PFSK-1 (cell line): ENCODE data around the gene SLC8B1.

Experiments used
- FOXP2 ChIP-seq: optimal IDR thresholded peaks from 2 replicates; pipeline ENCODE3; 2011; ENCODE audit warnings: borderline replicate concordance, control low read depth, inconsistent platforms; ENCODE audit not compliant: insufficient read depth; ENCODE audit errors: extremely low read length, extremely low read depth
- POLR2AphosphoS5 ChIP-seq: IDR thresholded peaks from 2 replicates; pipeline ENCODE4 v1.6.1; 2012; ENCODE audit warnings: low read depth, mild to moderate bottlenecking, control low read depth, low read length, moderate library complexity
- SIN3A ChIP-seq: IDR thresholded peaks from 2 replicates; pipeline ENCODE4 v1.6.1; 2012; ENCODE audit warnings: mild to moderate bottlenecking, low read length, moderate library complexity, borderline replicate concordance; ENCODE audit not compliant: insufficient read depth
- TAF1 ChIP-seq: IDR thresholded peaks from 2 replicates; pipeline ENCODE4 v1.6.1; 2012; ENCODE audit warnings: low read length, control low read depth, borderline replicate concordance; ENCODE audit not compliant: insufficient read depth
- TF ChIP-seq, protein P1 (sequence below), 2 experiments: IDR thresholded peaks; 2 replicates each; pipeline versions ENCODE4 v1.6.1 to v1.8.0; 2011 to 2012; ENCODE audit warnings: low read depth in 2 of 2, low read length in 2 of 2, control low read depth in 1 of 2, inconsistent platforms in 1 of 2, mild to moderate bottlenecking in 1 of 2, moderate library complexity in 1 of 2; ENCODE audit not compliant: insufficient read depth in 1 of 2

SLC8B1 gene

DNA sequence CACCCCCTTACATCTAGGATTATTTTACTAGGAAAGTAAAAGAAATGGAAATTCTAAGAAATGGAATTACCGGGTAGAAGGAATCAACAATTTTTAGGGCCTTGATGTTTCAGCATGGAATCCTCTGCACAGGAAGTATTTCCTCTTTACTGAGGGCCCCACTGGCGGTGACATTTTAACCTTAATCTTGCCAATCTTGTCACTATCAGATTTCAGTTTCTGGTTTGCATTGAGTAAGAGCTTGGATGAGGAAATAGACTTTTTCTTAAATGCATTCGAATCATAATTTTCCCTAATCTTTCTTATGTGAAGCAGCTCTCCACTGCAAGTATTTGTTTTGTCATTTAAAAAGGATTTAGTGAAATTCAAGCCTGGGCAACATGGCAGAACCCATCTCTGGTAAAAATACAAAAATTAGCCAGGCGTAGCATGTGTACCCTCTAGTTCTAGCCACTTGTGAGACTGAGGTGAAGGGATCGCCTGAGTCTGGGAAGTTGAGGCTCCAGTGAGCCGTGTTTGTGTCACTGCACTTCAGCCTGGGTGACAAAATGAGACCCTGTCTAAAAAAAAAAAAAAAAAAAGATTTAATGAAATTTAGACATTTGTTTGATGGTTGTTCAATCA, 73.0 kb downstream of the SLC8B1 start:
- TF ChIP-seq FOXP2 = no peak
- TF ChIP-seq POLR2AphosphoS5 = no peak
- no peak for TF ChIP-seq TAF1

DNA sequence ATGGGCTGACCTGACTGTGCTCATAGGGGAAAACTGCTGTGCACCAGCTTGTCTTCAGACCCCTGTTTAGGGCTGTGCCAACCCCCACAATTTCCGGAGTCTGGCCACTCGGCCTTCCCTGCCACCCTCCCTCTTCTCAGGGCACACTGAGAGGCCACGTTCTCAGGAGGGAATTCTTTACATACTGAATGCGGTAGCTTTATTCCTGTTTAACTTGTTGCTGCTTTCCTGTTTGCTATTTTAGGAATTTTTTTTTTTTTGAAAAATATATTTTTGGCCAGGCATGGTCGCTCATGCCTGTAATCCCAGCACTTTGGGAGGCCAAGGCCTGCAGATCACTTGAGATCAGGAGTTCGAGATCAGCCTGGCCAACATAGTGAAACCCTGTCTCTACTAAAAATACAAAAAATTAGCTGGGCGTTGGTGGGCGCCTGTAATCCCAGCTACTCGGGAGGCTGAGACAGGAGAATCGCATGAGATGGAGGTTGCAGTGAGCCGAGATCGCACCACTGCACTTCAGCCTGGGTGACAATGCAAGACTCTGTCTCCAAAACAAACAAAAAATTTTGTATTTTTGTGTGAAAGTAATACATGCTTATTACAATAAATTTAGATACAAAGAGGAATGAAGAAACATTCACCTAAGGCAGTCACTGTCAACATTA, 74.1 kb downstream of the SLC8B1 start:
- TF ChIP-seq FOXP2 (no peak), SIN3A (no peak), POLR2AphosphoS5 (no peak), TAF1 (no peak)
- TF ChIP-seq, protein P1, sequence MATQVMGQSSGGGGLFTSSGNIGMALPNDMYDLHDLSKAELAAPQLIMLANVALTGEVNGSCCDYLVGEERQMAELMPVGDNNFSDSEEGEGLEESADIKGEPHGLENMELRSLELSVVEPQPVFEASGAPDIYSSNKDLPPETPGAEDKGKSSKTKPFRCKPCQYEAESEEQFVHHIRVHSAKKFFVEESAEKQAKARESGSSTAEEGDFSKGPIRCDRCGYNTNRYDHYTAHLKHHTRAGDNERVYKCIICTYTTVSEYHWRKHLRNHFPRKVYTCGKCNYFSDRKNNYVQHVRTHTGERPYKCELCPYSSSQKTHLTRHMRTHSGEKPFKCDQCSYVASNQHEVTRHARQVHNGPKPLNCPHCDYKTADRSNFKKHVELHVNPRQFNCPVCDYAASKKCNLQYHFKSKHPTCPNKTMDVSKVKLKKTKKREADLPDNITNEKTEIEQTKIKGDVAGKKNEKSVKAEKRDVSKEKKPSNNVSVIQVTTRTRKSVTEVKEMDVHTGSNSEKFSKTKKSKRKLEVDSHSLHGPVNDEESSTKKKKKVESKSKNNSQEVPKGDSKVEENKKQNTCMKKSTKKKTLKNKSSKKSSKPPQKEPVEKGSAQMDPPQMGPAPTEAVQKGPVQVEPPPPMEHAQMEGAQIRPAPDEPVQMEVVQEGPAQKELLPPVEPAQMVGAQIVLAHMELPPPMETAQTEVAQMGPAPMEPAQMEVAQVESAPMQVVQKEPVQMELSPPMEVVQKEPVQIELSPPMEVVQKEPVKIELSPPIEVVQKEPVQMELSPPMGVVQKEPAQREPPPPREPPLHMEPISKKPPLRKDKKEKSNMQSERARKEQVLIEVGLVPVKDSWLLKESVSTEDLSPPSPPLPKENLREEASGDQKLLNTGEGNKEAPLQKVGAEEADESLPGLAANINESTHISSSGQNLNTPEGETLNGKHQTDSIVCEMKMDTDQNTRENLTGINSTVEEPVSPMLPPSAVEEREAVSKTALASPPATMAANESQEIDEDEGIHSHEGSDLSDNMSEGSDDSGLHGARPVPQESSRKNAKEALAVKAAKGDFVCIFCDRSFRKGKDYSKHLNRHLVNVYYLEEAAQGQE (IDR thresholded peaks at IDR 0.05; ENCODE audit: insufficient read depth in 1 of 2, low read depth in 2 of 2, low read length in 2 of 2) = no peak

DNA sequence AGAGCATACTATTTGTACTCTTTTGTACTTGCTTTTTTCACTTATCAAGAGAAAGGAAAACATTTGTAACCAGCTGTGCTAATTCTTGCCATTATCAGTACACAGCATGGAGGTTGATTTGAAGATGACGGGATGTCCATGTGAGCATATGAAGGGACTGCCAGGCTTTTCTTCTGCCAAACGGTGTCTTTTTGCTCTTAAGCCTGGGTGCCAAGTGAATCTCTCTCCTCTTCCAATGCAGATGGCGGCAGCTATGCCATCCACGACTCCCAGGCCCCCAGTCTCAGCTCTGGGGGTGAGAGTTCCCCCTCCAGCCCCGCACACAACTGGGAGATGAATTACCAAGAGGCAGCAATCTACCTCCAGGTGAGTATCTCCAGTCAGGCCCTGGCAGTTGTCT, 74.8 kb downstream of the SLC8B1 start:
- TF ChIP-seq SIN3A = no peak
- TF ChIP-seq POLR2AphosphoS5 = no peak
- TF ChIP-seq FOXP2 = no peak
- TF ChIP-seq, protein P1 (IDR thresholded peaks at IDR 0.05; ENCODE audit: insufficient read depth in 1 of 2, low read depth in 2 of 2, low read length in 2 of 2) = no peak
- no peak for TF ChIP-seq TAF1

DNA sequence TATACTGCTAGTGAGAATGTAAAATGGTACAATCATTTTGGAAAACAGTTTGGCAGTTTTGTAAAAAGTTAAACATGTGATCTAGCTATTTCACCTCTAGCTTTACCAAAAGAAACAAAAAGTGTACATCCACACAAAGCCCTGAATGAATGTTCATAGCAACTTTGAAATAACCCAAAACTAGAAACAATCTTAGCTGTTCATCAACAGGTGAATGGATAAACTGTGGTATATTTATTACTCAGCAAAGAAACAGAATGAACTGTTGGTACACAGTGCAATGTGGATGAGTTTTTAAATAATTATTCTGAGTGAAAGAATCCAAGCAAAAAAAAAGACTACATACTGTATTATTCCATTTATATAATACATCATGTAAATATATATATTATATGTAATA, 77.3 kb downstream of the SLC8B1 start:
- no peak for TF ChIP-seq SIN3A
- TF ChIP-seq POLR2AphosphoS5 = no peak
- TF ChIP-seq, protein P1 (IDR thresholded peaks at IDR 0.05; ENCODE audit: insufficient read depth in 1 of 2, low read depth in 2 of 2, low read length in 2 of 2) = no peak
- TF ChIP-seq TAF1 = no peak
- no peak for TF ChIP-seq FOXP2

DNA sequence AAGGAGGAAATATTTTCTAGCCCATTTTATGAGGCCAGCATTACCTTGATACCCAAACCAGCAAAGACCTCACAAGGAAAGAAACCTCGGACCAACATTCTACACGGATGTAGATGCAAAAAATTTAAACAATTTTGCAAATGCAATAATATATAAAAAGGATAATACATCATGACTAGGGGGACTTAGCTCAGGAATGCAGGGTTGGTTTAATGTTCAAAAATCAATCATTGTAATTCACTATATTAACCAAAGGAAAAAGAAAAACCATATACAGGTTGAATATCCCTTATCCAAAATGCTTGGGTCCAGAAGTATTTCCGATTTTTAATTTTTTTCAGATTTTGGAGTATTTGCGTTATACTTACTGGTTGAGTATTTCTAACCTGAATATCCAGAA, 80.6 kb downstream of the SLC8B1 start:
- TF ChIP-seq SIN3A = no peak
- no peak for TF ChIP-seq POLR2AphosphoS5

DNA sequence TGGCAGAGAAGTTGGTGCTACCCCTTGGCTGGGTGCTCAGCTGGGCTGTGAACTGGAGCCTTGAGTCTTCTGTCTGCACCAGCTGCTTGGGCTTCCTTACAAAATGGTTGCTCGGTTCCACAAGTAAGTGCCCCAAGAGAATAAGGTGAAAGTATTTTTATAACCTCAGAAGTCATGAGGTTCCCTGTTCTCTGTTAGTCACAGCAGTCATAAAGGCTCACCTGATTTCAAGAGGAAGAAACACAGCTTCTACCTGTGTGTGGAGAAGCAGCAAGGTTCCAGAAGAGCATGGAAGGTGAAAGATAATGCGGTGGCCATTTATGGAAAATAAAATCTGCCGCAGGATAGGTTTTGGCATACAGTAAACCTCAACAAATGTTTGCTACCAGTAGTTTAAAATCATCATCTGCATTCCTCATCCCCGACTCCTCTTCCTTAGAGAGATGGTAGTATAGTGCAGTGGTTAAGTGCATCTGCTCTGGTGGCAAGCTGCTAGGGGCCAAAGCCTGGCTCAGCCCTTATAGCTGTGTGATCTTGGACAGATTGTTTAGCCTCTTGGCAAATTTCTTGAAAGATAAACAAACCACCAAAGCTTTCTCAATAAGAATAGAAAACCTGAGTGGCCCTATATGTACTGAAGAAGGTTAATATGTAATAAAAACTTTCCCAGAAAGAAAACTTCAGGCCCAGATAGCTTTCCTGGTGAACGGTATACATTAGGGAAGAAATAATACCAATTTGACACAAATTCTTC, 81.2 kb downstream of the SLC8B1 start:
- TF ChIP-seq POLR2AphosphoS5 (no peak), TAF1 (no peak), FOXP2 (no peak), SIN3A (no peak)
- TF ChIP-seq, protein P1 (IDR thresholded peaks at IDR 0.05; ENCODE audit: insufficient read depth in 1 of 2, low read depth in 2 of 2, low read length in 2 of 2) = no peak
